HEK293T (cell line): ENCODE data around the gene P3H2.

Experiments
- ARNT ChIP-seq: fragments of 450-650 bp; IDR thresholded peaks from 2 replicates; pipeline ENCODE4 v1.6.1; 2017; ENCODE audit warnings: mild to moderate bottlenecking
- BHLHE40 ChIP-seq: fragments of 450-650 bp; IDR thresholded peaks from 2 replicates; pipeline ENCODE4 v1.6.1; 2016; ENCODE audit warnings: mild to moderate bottlenecking, moderate library complexity, borderline replicate concordance
- CTBP1 ChIP-seq: fragments of 450-650 bp; IDR thresholded peaks from 2 replicates; pipeline ENCODE4 v1.6.1; 2016; ENCODE audit warnings: borderline replicate concordance
- ELF4 ChIP-seq: fragments of 450-650 bp; IDR thresholded peaks from 2 replicates; pipeline ENCODE4 v1.6.1; 2017; ENCODE audit warnings: antibody characterized with exemption
- FOXK2 ChIP-seq: fragments of 450-650 bp; IDR thresholded peaks from 2 replicates; pipeline ENCODE4 v1.6.1; 2016; ENCODE audit warnings: mild to moderate bottlenecking
- FOXM1 ChIP-seq: fragments of 450-650 bp; IDR thresholded peaks from 2 replicates; pipeline ENCODE4 v1.6.1; 2017; ENCODE audit warnings: mild to moderate bottlenecking, borderline replicate concordance
- LEF1 ChIP-seq: fragments of 450-650 bp; IDR thresholded peaks from 2 replicates; pipeline ENCODE4 v1.6.1; 2017; ENCODE audit warnings: mild to moderate bottlenecking, borderline replicate concordance
- SP1 ChIP-seq: fragments of 450-650 bp; IDR thresholded peaks from 2 replicates; pipeline ENCODE4 v1.6.1; 2017
- SUZ12 ChIP-seq: fragments of 450-650 bp; IDR thresholded peaks from 2 replicates; pipeline ENCODE4 v1.6.1; 2016; ENCODE audit warnings: mild to moderate bottlenecking
- TARDBP ChIP-seq: fragments of 450-650 bp; IDR thresholded peaks from 2 replicates; pipeline ENCODE4 v1.6.1; 2016
- ZNF384 ChIP-seq: fragments of 450-650 bp; IDR thresholded peaks from 2 replicates; pipeline ENCODE4 v1.6.1; 2016

DNA sequence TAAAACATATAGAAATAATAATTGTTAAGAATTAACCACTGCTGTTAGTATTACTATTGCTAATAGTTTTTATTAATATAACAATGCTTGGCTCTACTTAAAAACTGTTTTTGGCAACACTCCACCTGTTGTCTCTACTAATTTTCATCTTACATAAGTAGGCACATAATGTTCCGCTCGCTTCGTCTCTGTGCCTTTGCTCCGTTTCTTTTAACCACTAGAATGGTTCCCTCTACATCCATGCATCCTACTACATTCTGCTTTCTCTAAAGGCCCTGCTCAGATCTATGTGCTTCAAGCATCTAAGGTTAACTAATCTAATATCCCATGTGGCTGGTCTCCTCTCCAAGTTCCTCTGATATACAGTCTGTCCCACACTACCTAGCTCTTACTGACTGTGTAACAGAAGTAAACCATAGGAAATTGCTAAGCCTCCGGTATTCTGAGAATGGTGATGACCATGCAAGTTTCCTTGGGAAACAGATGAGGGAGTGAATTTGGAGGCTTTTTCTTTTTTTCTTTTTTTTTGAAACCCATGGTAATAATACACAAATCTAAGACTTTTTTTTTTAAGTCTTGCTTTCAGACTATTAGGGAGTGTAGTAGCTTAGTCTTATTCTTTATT, 138.3 kb downstream of the P3H2 start:
- no peak for TF ChIP-seq LEF1
- no peak for TF ChIP-seq SP1
- no peak for TF ChIP-seq BHLHE40
- no peak for TF ChIP-seq CTBP1
- TF ChIP-seq ARNT = no peak
- no peak for TF ChIP-seq FOXM1
- TF ChIP-seq ZNF384 = no peak
- no peak for TF ChIP-seq TARDBP
- TF ChIP-seq SUZ12 = no peak
- TF ChIP-seq FOXK2 = no peak
- TF ChIP-seq ELF4 = no peak
